ENCODE measurements around the gene ACSS1.

DNA sequence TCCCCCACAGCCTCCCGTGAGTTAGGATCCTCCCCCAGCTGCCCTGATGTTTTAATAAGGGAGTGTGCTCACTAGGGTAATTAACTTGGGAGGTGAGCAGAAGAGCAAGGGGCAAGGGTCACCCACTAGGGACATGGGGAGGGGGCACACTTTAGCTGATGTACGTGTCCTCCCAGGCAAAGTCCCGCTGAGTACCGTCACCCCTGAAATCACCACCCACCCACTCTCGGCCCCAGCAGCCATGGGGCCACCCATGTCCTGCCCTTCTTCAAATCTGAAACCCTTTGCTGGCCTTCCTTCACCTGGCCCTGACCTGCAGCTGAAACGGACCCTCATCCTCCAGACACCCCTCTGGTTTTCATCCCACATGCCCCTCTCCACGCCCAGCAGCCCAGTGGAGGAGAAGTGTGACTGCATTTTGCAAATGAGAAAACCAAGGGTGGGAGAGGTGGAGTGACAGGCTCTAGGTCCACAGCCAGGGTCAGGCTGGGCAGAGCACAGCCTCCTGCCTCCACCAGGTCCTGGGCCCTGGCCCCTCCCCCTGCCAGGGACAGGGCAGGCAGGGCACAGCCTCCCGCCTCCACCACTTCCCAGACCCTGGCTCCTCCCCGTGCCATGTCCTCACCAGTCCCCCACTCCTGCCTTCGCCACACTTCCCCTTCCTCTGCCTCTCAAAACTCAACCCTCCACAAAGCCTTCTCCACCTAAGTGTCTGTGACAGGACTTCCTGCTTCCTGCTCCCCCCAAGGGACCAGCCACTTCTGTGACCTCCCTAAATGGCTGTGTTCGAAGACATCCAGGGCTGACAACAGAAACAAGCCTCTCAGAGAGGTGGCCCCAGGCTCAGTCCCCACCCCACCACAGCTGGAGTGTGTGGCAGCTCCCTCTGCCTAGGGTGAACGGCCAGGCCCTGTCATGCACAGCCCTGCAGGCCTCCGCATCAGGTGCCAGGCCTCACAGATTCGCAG, 15.1 kb downstream of the ACSS1 start:
- TF ChIP-seq, protein P1, sequence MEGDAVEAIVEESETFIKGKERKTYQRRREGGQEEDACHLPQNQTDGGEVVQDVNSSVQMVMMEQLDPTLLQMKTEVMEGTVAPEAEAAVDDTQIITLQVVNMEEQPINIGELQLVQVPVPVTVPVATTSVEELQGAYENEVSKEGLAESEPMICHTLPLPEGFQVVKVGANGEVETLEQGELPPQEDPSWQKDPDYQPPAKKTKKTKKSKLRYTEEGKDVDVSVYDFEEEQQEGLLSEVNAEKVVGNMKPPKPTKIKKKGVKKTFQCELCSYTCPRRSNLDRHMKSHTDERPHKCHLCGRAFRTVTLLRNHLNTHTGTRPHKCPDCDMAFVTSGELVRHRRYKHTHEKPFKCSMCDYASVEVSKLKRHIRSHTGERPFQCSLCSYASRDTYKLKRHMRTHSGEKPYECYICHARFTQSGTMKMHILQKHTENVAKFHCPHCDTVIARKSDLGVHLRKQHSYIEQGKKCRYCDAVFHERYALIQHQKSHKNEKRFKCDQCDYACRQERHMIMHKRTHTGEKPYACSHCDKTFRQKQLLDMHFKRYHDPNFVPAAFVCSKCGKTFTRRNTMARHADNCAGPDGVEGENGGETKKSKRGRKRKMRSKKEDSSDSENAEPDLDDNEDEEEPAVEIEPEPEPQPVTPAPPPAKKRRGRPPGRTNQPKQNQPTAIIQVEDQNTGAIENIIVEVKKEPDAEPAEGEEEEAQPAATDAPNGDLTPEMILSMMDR (conservative IDR thresholded peaks at IDR 0.05; ENCODE audit: low read depth, low read length), result no peak
- no peak for TF ChIP-seq EZH2 (IDR thresholded peaks at IDR 0.05; ENCODE audit: low read length, unreplicated experiment)
- TF ChIP-seq EZH2phosphoT487 (IDR thresholded peaks at IDR 0.05; ENCODE audit: borderline replicate concordance, low read length), result no peak
